ENCODE data around the gene JTB.

- no peak for TF ChIP-seq CTCF (IDR thresholded peaks at IDR 0.05; ENCODE audit: low read length)
- TF ChIP-seq EZH2 (IDR thresholded peaks at IDR 0.05; ENCODE audit: borderline replicate concordance, low read length): no peak
These were observed 13.6 kb downstream of the JTB start for GRCh38 chr1:153963850-153964331.

All from OCI-LY1 (cell line).